ENCODE measurements around the gene SLC25A21. TPM values are rescaled to one million over a fixed set of nuclear protein-coding genes. Genes with fewer than 3 reads are reported as not detected.
A peak's percentile ranks its signal among the peaks of the same experiment; 100 is the strongest.

Gene SLC25A21
- total and polyA plus RNA-seq, 2 of the 13 experiments (the other 11 are each of a cell fraction or from before 2014, with no cell fraction given) = 1.9 to 2.9 TPM

- no peak for FAIRE-seq
- no peak overlapping the region for H3K4me2 ChIP-seq (ENCODE audit: low read depth, low read length)
- no peak overlapping the region for H3K27ac ChIP-seq (ENCODE audit: extremely low read length, insufficient read depth, low read length)
- no peaks in the 10 kb centered on the region for H4K20me1 ChIP-seq (ENCODE audit: insufficient read depth, low read length)
- H3K27me3 ChIP-seq (ENCODE audit: control insufficient read depth in 1 of 2, insufficient read depth in 2 of 2, low read length in 2 of 2) = no peaks in the 10 kb centered on the region
- ChIA-PET POLR2A (no interaction called here), CTCF (ENCODE audit: low intra/inter-chr PET ratio, low total read pairs) (no interaction called here)
- TF ChIP-seq ZSCAN29 (CRISPR knock-in tag; conservative IDR thresholded peaks at IDR 0.05) (no peak), ZNF549 (CRISPR knock-in tag; IDR thresholded peaks at IDR 0.05) (no peak), NCOA2 (CRISPR knock-in tag; IDR thresholded peaks at IDR 0.05) (no peak), SMYD3 (CRISPR knock-in tag; IDR thresholded peaks at IDR 0.05) (no peak), NR1H2 (CRISPR knock-in tag; IDR thresholded peaks at IDR 0.05; ENCODE audit: borderline replicate concordance, low read depth) (no peak), ZNF280B (CRISPR knock-in tag; IDR thresholded peaks at IDR 0.05; ENCODE audit: borderline replicate concordance) (no peak)
- H3K4me3 ChIP-seq (replicated peaks in 1 of 3; ENCODE audit: insufficient read depth in 1 of 3, low read depth in 2 of 3, low read length in 3 of 3) = no peak overlapping the region
- no peak overlapping the region for H2AFZ ChIP-seq (ENCODE audit: low read length)
- H3K79me2 ChIP-seq (ENCODE audit: insufficient read depth, low read length) = no peaks in the 10 kb centered on the region
- intact Hi-C loops (cut with micrococcal nuclease; ENCODE audit: unreplicated experiment) (no loop called here), in situ Hi-C loops (cut with HindIII; ENCODE audit: extremely low pct_ligation_motif_present, low pct_unique_long_range_greater_than_20kb) (no loop called here)
- no peak for DNase-seq (ENCODE audit: low spot score)
- ATAC-seq = no peak
- no peaks in the 10 kb centered on the region for H3K4me1 ChIP-seq (ENCODE audit: insufficient read depth, low read length)
- no peaks in the 10 kb centered on the region for H3K36me3 ChIP-seq (replicated peaks in 1 of 2; ENCODE audit: control insufficient read depth in 1 of 2, insufficient read depth in 2 of 2, low read length in 2 of 2)
- H3K9me3 ChIP-seq (ENCODE audit: low read length) = peaks cover 8% of the 10 kb centered on the region
- WGBS (ENCODE audit: low lambda C conversion rate) = 51% methylated on average over 7 of the region's 7 CpGs
- BruUV-seq (replicated peaks) = no TSS peak
- no peak overlapping the region for H3K9ac ChIP-seq (ENCODE audit: insufficient read depth, low read depth, low read length)
Observed at GRCh38 chr14:37122919-37123639, 49.3 kb downstream of the SLC25A21 start.

GRCh38 chr14:37122288-37122687, 50.1 kb downstream of the SLC25A21 start:
- Histone ChIP-seq H3K27me3 (ENCODE audit: control insufficient read depth in 1 of 2, insufficient read depth in 2 of 2, low read length in 2 of 2) (no peaks in the 10 kb centered on the region), H3K27ac (ENCODE audit: extremely low read length, insufficient read depth, low read length) (no peak overlapping the region), H3K36me3 (replicated peaks in 1 of 2; ENCODE audit: control insufficient read depth in 1 of 2, insufficient read depth in 2 of 2, low read length in 2 of 2) (no peaks in the 10 kb centered on the region), H3K4me1 (ENCODE audit: insufficient read depth, low read length) (no peaks in the 10 kb centered on the region), H4K20me1 (ENCODE audit: insufficient read depth, low read length) (no peaks in the 10 kb centered on the region), H3K9ac (ENCODE audit: insufficient read depth, low read depth, low read length) (no peak overlapping the region), H2AFZ (ENCODE audit: low read length) (no peak overlapping the region), H3K79me2 (ENCODE audit: insufficient read depth, low read length) (no peaks in the 10 kb centered on the region), H3K9me3 (ENCODE audit: low read length) (peaks cover 10% of the 10 kb centered on the region), H3K4me2 (ENCODE audit: low read depth, low read length) (no peak overlapping the region), H3K4me3 (replicated peaks in 1 of 3; ENCODE audit: insufficient read depth in 1 of 3, low read depth in 2 of 3, low read length in 3 of 3) (no peak overlapping the region)
- 3% methylated on average over 3 of the region's 3 CpGs for WGBS (ENCODE audit: low lambda C conversion rate)
- BruUV-seq (replicated peaks) = no TSS peak
- DNase-seq (ENCODE audit: low spot score) (peak; percentile 75), FAIRE-seq (no peak), ATAC-seq (peak; percentile 70)
- CTCF ChIA-PET (ENCODE audit: low intra/inter-chr PET ratio, low total read pairs) = no interaction called here
- in situ Hi-C loops (cut with HindIII; ENCODE audit: extremely low pct_ligation_motif_present, low pct_unique_long_range_greater_than_20kb) = no loop called here
- intact Hi-C loops (cut with micrococcal nuclease; ENCODE audit: unreplicated experiment) = no loop called here
- POLR2A ChIA-PET = no interaction called here
- TF ChIP-seq FOSL2 (CRISPR knock-in tag; IDR thresholded peaks at IDR 0.05) (peak; percentile 76), ATF4 (CRISPR knock-in tag; IDR thresholded peaks at IDR 0.05) (peak in 1 of 2 experiments; percentile 38; a peak in 1 of 4 replicates), FOXP1 (IDR thresholded peaks at IDR 0.05) (no peak), FOXP1 (CRISPR knock-in tag; IDR thresholded peaks at IDR 0.05) (peak; percentile 15; the same call in 1 of the 2 replicates), FOXA3 (CRISPR knock-in tag; IDR thresholded peaks at IDR 0.05) (0 out of 2 replicates have a peak, but pooled peaks have one; percentile 16), MNT (IDR thresholded peaks at IDR 0.05) (peak; percentile 88), FOXA1 (IDR thresholded peaks at IDR 0.05) (no peak), FOXA1 (CRISPR knock-in tag; IDR thresholded peaks at IDR 0.05) (0 out of 2 replicates have a peak, but pooled peaks have one; percentile 14)
